ENCODE measurements around the gene MT3. TPM values are rescaled to one million over a fixed set of nuclear protein-coding genes. Genes with fewer than 3 reads are reported as not detected.

Gene MT3
- total RNA-seq, 4 donors from 2014 or later = not detected

- ATAC-seq (peak; percentile 5 to 19), DNase-seq (peak; percentile 64 to 86)
- intact Hi-C loops (cut with DNase I; ENCODE audit: low total_unique reads) (no loop called here), in situ Hi-C loops (cut with MboI; ENCODE audit: low sequenced_read_pairs in 4 of 4) (no loop called here)
- Histone ChIP-seq H3K9me3 (no peaks in the 10 kb centered on the region), H3K4me1 (peaks cover 58 to 66% of the 10 kb centered on the region in 2 donors), H3K27ac (peak overlapping the region; percentile 95 to 99 (median 98)), H3K4me3 (peak overlapping the region; percentile 60 to 75 (median 70)), H3K36me3 (no peaks in the 10 kb centered on the region), H3K27me3 (no peaks in the 10 kb centered on the region)
- TF ChIP-seq CTCF (IDR thresholded peaks at IDR 0.05 in 4 of 5, conservative IDR thresholded peaks at IDR 0.05 in 1 of 5) (no peak), POLR2A (IDR thresholded peaks at IDR 0.05) (peak in 1 of 2 donors; percentile 67)
Measured at GRCh38 chr16:56610017-56610608, 20.8 kb downstream of the MT3 start.

GRCh38 chr16:56610609-56611111 lies 21.3 kb downstream of the MT3 start:
- no peaks in the 10 kb centered on the region for H3K27me3 ChIP-seq
- peaks cover 52 to 61% of the 10 kb centered on the region in 2 donors for H3K4me1 ChIP-seq
- TF ChIP-seq POLR2A (IDR thresholded peaks at IDR 0.05) (no peak), CTCF (IDR thresholded peaks at IDR 0.05 in 4 of 5, conservative IDR thresholded peaks at IDR 0.05 in 1 of 5) (no peak)
- no peak for ATAC-seq
- H3K27ac ChIP-seq = peak overlapping the region; percentile 95 to 99 (median 98)
- peak overlapping the region; percentile 60 to 75 (median 70) for H3K4me3 ChIP-seq
- in situ Hi-C loops (cut with MboI; ENCODE audit: low sequenced_read_pairs in 4 of 4) = no loop called here
- no peaks in the 10 kb centered on the region for H3K9me3 ChIP-seq
- intact Hi-C loops (cut with DNase I; ENCODE audit: low total_unique reads) = loop anchor here (1.0 kb wide), 1 partner anchor 15 kb away; the partner anchor contains the start of gene MT1E
- DNase-seq = no peak
- H3K36me3 ChIP-seq = no peaks in the 10 kb centered on the region

- H3K36me3 ChIP-seq = no peaks in the 10 kb centered on the region
- in situ Hi-C loops (cut with MboI; ENCODE audit: low sequenced_read_pairs in 4 of 4) (no loop called here), intact Hi-C loops (cut with DNase I; ENCODE audit: low total_unique reads) (loop anchor here (1.0 kb wide), 1 partner anchor 14 kb away; the partner anchor contains the start of gene MT1E)
- ATAC-seq (peak; percentile 58 to 64), DNase-seq (peak; percentile 90 to 98)
- TF ChIP-seq CTCF (IDR thresholded peaks at IDR 0.05 in 4 of 5, conservative IDR thresholded peaks at IDR 0.05 in 1 of 5) (no peak), POLR2A (IDR thresholded peaks at IDR 0.05) (no peak)
- no peaks in the 10 kb centered on the region for H3K9me3 ChIP-seq
- H3K27me3 ChIP-seq = no peaks in the 10 kb centered on the region
- H3K4me1 ChIP-seq = peaks cover 45 to 54% of the 10 kb centered on the region in 2 donors
- H3K27ac ChIP-seq = peak overlapping the region; percentile 95 to 99 (median 98)
- H3K4me3 ChIP-seq = peak overlapping the region in 1 of 4 donors; percentile 26
Measured at GRCh38 chr16:56611281-56611833, 22.0 kb downstream of the MT3 start.

GRCh38 chr16:56613706-56614105 lies 24.4 kb downstream of the MT3 start:
- Histone ChIP-seq H3K27ac (no peak overlapping the region), H3K9me3 (no peaks in the 10 kb centered on the region), H3K4me3 (no peak overlapping the region), H3K4me1 (peaks cover 44 to 50% of the 10 kb centered on the region in 2 donors), H3K27me3 (no peaks in the 10 kb centered on the region), H3K36me3 (no peaks in the 10 kb centered on the region)
- in situ Hi-C loops (cut with MboI; ENCODE audit: low sequenced_read_pairs in 4 of 4) = no loop called here
- DNase-seq (no peak), ATAC-seq (no peak)
- intact Hi-C loops (cut with DNase I; ENCODE audit: low total_unique reads) = no loop called here
- TF ChIP-seq POLR2A (IDR thresholded peaks at IDR 0.05) = no peak
- no peak for TF ChIP-seq CTCF (IDR thresholded peaks at IDR 0.05 in 4 of 5, conservative IDR thresholded peaks at IDR 0.05 in 1 of 5)

Measured in gastrocnemius medialis (tissue), 4 donors.